Measurements from ENCODE around the gene TRMT5.
A peak's percentile ranks its signal among the peaks of the same experiment; 100 is the strongest.

Gene TRMT5, protein sequence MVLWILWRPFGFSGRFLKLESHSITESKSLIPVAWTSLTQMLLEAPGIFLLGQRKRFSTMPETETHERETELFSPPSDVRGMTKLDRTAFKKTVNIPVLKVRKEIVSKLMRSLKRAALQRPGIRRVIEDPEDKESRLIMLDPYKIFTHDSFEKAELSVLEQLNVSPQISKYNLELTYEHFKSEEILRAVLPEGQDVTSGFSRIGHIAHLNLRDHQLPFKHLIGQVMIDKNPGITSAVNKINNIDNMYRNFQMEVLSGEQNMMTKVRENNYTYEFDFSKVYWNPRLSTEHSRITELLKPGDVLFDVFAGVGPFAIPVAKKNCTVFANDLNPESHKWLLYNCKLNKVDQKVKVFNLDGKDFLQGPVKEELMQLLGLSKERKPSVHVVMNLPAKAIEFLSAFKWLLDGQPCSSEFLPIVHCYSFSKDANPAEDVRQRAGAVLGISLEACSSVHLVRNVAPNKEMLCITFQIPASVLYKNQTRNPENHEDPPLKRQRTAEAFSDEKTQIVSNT

GRCh38 chr14:60980811-60981632 lies at the start of gene TRMT5, which contains the start of gene SLC38A6:
Gene TRMT5, minus strand, starts transcription at chr14:60981079. Its CDS starts 106 bp downstream, at chr14:60980973.
Gene SLC38A6, plus strand, starts transcription at chr14:60981245. Its CDS starts 33 bp downstream, at chr14:60981278.
- DNase-seq: peak; percentile 94 to 97 (median 96)

DNA sequence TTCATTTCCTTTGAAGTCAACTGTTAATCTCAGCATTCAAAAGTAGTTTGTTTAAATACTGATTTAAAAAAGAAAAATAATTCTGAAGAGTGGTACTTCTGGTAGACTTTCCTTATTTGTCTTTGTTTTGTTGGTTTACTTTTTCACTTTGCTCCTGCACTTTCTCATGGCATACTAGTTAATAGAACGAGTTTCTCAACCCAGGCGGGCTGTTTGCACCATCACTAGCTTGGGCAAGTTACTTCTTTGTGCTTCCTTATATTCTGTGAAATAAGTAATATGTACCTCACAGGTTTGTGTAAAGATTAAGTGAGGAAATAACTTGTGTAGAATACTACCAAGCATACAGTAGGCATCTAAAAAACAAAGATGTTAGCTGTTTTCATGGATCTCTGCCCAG lies 45.6 kb upstream of the TRMT5 start:
- DNase-seq: no peak

DNA sequence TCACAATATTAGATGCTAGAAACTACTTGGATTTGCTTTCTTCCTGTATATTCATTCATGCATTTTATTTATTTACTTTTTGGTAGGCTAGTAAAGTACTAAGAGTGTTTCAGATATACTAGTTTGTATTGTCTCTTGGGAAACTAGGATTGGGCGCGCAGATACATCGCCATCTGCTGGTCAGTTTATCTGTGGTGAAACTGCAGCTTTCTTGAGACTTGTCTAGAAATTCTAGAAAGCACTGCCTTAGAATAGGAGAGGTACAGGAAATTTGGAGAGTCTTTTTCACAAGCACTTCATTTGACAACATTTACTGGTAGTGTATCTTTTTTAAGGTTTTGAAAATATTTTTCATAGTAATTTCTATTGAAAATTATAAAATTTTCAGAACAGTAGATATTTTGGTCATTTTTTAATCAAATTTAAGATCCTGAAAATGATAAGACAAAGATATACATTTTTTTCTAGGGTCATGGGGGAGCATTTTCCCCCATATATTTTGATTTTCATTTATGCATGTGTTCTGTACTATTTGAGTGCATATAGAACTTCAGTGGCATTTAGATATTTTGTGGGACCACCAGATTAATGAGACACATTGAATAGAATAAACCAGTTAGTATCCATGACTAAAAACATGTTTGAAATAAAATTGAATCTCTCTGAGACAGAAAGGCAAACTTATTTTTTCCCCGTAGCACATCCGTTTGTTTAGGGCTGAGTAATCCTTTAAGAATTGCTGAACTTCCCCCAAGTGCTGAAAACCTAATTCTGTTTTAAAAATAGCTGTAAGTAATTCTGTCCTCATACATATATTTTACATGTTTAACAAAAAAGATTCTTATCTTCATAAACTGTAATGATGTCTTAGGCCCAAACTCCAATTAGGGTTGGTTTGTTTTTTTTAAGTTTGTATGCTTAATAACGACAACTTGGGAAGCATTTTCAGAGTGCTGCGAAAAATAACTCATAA lies 44.7 kb upstream of the TRMT5 start:
- DNase-seq: peak; percentile 49 to 92 (median 83)

- no peak for DNase-seq
Measured at GRCh38 chr14:61019537-61019936, 38.7 kb upstream of the TRMT5 start.

GRCh38 chr14:61003571-61003970 lies 22.7 kb upstream of the TRMT5 start:
- DNase-seq: no peak

DNA sequence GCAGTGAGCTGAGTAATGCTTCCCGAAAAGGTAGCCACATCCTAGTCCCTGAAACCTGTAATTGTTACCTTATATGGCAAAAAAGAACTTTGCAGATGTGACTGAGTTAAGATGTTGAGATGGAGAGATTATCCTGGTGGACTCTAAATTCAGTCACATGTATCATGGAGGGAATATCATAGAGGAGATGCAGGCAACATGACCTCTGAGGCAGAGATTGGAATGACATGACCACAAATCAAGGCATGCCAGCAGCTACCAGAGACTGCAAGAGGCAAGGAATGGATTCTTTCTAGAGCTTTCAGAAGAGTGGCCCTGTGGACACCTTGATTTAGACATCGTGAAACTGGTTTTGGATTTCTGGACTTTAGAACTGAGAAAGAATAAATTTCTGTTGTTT lies 18.7 kb upstream of the TRMT5 start:
- no peak for DNase-seq

DNA sequence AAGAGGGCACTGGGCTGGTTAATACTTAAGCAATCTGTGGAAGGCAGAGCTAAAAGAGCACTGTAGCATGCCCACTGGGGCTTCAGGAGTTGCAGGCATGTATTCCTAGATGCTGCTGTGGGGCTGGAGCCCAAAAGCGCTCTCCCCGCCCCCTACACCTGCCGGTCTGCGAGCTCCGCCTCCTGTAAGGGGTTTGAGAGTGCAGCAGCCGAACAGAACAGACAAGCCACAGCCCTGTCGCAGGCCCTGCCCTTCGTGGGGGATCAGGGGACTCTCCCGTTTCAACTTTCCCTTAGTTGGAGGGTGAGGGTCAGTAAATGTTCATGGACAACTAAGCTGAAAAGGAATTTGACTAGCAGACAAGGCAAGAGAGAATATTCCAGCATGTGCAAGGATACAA lies 17.7 kb upstream of the TRMT5 start:
- DNase-seq: no peak

DNA sequence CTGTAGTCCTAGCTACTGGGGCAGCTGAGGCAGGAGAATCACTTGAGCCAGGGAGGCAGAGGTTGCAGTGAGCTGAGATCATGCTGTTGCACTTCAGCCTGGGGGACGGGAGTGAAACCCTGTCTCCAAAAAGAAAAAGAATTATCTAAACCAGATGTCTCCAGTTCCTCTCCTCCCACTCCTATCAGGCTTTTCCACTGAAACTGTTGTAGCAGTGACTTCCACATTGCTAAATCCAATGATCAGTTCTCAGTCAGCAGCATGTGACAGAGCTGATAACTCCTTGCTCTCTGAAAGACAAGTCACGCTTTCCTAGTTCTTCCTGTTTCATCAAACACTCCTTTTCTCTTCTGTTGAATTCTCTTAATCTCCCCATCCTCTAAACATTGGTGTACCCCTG lies 8.7 kb upstream of the TRMT5 start:
- DNase-seq: no peak

DNA sequence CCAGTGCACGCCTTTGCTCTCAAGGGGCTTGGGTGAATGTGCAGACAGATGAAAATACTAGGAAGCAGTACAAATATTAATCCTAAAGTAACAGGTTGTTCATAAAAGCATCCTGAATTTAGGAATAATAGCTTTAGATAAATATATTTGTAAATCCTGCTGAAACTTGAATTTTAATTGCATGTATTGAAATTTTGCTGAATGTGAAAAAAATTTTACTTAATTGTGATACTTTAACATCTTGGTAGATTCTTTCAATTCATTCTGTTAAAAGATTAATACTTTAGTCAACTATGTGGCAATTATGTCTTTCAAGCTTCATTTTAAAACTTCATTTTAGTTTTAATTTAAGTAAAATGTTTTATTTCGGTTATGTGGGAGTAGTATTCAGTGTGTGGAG lies 5.6 kb upstream of the TRMT5 start:
- no peak for DNase-seq

- DNase-seq: no peak
Measured at GRCh38 chr14:60984196-60984595, 3.3 kb upstream of the TRMT5 start.

DNA sequence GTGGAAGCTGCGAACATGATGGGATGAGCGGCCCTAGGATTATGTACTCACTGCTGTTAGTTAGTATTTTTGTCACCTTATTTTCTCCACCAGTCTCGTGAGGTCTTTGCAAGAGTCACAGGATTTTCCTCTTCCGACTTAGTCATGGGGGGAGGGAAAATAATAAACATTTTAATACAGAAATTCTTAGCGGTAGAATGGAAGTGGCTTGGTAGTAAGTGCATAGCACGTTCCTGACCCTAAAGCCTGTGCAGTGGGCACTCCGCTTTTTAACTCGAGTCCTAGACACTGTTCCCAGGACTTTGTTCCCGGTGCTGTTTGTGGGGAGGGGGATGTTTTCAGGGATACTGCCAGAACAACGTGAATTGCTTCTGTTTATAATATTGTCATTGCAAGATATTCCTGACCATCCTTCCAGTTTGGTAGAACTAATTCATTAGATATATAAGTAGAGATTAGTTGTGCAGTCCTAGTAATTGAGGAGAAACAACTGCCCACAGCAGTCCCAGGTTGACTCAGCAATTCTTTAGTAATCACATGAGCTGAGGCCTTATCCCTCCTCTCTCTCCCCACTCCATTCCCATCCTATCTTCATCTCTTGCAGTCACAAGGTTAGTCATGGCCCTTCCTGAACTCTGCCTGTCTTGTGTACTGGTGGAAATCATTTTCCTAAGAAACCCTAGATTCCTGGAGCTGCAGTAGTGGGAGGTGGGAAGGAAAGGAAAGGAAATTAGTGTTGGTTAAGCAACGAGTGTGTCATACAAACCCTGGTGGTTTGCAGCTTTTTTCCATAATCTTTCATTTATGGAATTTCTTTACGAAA lies 965 bp upstream of the TRMT5 start:
- DNase-seq: peak in 2 of 3 experiments; percentile 34 to 74

GRCh38 chr14:60977847-60978246 lies 3.0 kb downstream of the TRMT5 start:
- no peak for DNase-seq

DNA sequence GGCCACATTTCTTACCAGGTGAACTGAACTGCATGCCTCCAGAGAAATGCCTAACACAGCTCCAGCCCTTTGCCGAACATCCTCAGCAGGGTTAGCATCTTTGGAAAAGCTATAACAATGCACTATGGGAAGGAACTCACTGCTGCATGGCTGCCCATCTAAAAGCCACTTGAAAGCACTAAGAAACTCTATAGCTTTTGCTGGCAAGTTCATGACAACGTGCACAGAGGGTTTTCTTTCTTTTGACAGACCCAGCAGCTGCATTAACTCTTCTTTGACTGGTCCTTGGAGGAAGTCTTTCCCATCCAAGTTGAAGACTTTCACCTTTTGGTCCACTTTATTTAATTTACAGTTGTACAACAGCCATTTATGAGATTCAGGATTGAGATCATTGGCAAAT lies 5.3 kb downstream of the TRMT5 start:
- DNase-seq: peak in 1 of 3 experiments; percentile 83

GRCh38 chr14:60974090-60974651 lies 6.7 kb downstream of the TRMT5 start:
- peak in 2 of 3 experiments; percentile 9 to 13 for DNase-seq

DNA sequence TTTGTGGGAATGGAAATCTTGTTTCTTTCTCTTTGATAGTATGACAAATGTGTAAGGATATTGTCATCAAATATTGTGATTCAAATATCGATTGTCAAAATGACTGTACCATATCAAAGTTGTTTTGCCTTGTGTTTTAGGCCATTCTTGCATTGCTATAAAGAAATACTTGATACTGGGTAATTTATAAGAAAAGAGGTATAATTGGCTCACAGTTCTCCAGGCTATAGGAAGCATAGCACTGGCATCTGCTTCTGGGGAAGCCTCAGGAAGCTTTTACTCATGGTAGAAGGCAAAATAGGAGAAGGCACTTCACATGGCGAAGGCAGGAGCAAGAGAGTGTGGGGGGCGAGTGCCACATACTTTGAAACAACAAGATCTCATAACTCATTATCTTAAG lies 7.8 kb downstream of the TRMT5 start:
- DNase-seq: no peak

GRCh38 chr14:60972295-60972694 lies 8.6 kb downstream of the TRMT5 start:
- DNase-seq: no peak

DNA sequence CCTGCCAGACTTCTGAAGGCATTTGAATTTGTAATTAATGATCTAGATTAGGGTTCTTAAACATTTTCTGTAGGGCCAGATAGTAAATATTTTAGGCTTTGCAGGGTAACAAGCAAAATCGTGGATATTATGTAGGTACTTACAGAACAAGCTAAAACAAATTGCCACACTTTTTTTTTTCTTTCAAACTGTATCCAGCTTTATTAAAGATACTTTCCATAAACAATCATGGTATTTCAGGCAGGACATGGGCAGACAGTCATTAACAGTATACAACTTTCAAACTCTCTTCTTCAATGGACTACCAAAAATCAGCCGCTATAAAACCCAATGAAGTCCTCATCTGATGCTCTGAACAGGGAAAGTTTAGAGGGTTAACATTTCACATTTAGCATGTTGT lies 9.6 kb downstream of the TRMT5 start:
- DNase-seq: no peak

DNA sequence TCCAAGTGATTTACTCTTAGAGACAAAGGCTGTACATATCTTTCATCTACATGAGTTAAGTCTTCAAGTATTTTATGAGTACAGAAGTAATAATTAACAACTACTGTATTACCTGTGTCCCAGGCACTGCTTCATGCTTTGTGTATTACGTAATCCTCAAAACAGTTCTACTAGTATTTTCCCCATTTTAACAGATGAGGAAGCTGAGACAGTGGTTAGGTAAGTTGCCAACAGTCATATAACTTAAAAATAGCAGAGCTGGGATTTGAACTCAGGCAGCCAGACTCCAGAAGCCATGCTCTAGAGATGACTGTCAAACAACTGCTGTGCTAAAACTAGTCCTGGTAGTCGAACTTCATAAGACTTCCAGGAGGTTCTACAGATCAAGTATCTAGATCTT lies 10.7 kb downstream of the TRMT5 start:
- DNase-seq: no peak

GRCh38 chr14:60968671-60969070 lies 12.2 kb downstream of the TRMT5 start:
- peak in 1 of 3 experiments; percentile 8 for DNase-seq

DNA sequence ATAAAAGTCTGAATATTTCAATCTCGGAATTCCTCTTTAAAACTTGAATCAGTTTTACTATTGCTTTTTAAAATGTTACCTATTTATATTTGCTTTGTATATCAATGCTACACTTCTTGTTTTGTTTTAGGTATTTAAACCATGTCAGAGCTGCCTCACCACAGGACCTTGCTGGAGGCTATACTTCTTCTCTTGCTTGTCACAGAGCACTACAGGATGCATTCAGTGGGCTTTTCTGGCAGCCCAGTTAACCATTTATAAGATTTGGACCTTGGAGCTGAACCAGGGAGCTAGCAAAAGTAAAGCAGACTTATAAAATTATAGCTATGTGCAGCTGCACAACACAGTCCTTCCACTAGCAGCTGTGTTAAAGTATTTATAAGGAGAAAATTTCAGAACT lies 12.8 kb downstream of the TRMT5 start:
- DNase-seq: peak in 1 of 3 experiments; percentile 19

DNA sequence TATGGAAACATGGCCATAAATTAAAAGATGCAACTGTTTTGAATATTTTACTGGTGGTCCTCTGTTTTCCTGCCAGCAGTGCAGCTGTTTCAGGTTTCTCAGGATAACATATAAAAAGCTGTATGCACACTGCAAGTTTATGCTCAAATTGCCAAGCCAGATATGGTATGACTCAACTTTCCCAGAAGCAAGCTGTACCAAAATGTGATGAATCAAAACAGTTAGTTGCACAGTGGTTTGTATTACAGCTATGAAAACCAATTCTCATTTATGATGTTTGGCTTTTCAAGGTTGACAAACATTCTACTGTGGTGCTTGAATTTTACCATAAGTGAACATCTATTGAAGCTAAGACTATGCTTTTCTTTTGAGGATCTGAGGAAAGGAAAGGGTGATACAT lies 15.5 kb downstream of the TRMT5 start:
- no peak for DNase-seq
